Osteocyte (in vitro differentiated cells): ENCODE results near the gene ARID5B. TPM values are rescaled to one million over a fixed set of nuclear protein-coding genes. Genes with fewer than 3 reads are reported as not detected.

Experiments
- DNase-seq: peaks from one replicate; pipeline ENCODE4 v3.0.0; 2021; ENCODE audit warnings: mixed read lengths; ENCODE audit not compliant: unreplicated experiment; ENCODE audit errors: extremely low spot score
- H3K27ac Mint-ChIP-seq: one replicate; pipeline ENCODE4 v1.8.0; 2021; ENCODE audit warnings: mild to moderate bottlenecking, mixed read lengths; ENCODE audit not compliant: unreplicated experiment
- H3K27me3 Mint-ChIP-seq: one replicate; pipeline ENCODE4 v1.8.0; 2021; ENCODE audit warnings: mixed read lengths; ENCODE audit not compliant: unreplicated experiment
- H3K36me3 Mint-ChIP-seq: one replicate; pipeline ENCODE4 v1.8.0; 2021; ENCODE audit warnings: mixed read lengths; ENCODE audit not compliant: unreplicated experiment
- H3K4me1 Mint-ChIP-seq: one replicate; pipeline ENCODE4 v1.8.0; 2021; ENCODE audit warnings: mixed read lengths; ENCODE audit not compliant: unreplicated experiment
- H3K4me3 Mint-ChIP-seq: one replicate; pipeline ENCODE4 v1.8.0; 2021; ENCODE audit warnings: mild to moderate bottlenecking, moderate library complexity, mixed read lengths; ENCODE audit not compliant: unreplicated experiment
- H3K9me3 Mint-ChIP-seq: one replicate; pipeline ENCODE4 v1.8.0; 2021; ENCODE audit warnings: mixed read lengths; ENCODE audit not compliant: unreplicated experiment
- CTCF ChIP-seq: fragments of 200-600 bp; sonication (generic); IDR thresholded peaks from 2 replicates; pipeline ENCODE4 v1.5.0; 2021; ENCODE audit warnings: antibody characterized with exemption, mild to moderate bottlenecking, moderate library complexity
- total RNA-seq: library from RNA; stranded (reverse); gene quantifications from 2 replicates; pipeline ENCODE4 v1.2.1, GENCODE V29; 2021

Gene ARID5B
- total RNA-seq, 1 donor from 2014 or later: 89.4 TPM

GRCh38 chr10:61941202-61941681 is 39.7 kb downstream of the ARID5B start:
- no peak for TF ChIP-seq CTCF
- H3K27me3 Mint-ChIP-seq: no peaks in the 10 kb centered on the region
- H3K36me3 Mint-ChIP-seq: peaks cover 21% of the 10 kb centered on the region
- no peak overlapping the region for H3K4me3 Mint-ChIP-seq
- peak overlapping the region; percentile 93 for H3K27ac Mint-ChIP-seq
- H3K4me1 Mint-ChIP-seq: peaks cover 82% of the 10 kb centered on the region
- DNase-seq: no peak
- H3K9me3 Mint-ChIP-seq: no peaks in the 10 kb centered on the region

- H3K4me3 Mint-ChIP-seq: peak overlapping the region; percentile 26
- H3K27ac Mint-ChIP-seq: peak overlapping the region; percentile 93
- no peaks in the 10 kb centered on the region for H3K9me3 Mint-ChIP-seq
- H3K4me1 Mint-ChIP-seq: peaks cover 70% of the 10 kb centered on the region
- no peak for DNase-seq
- peaks cover 22% of the 10 kb centered on the region for H3K36me3 Mint-ChIP-seq
- H3K27me3 Mint-ChIP-seq: no peaks in the 10 kb centered on the region
- no peak for TF ChIP-seq CTCF
These were observed 41.3 kb downstream of the ARID5B start for GRCh38 chr10:61942604-61943461.

DNA sequence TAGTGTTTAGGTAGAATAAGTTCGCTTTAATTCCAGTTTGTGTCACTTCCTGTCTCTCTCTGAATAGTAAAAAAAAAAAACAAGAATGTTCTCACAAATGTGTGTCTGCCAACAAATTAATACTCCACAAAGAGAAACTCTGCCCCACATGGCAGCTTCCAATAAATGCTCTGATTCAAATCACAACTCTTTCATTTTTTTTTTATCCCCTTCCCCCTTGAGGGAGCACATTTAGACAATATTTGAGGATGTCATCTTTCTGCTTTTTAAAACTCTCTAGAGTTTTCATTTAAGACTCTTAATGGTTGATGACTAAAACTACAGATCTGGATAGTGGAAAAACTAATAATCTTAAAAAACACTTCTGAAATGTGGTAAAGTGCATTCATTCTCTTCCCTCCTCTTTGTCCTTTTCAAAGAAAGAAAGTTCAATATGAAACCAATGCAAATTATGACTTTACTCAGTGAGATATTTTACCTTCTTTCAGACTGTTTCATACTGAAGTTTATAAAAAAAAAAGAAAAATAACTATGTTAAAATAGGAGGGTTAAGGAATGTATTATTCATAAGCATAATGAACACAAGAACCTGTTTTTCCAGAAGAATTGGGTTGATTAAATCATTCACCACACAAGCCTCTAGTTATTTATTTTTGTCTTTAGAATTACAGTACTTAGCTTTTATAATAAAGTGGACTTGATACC is 42.3 kb downstream of the ARID5B start:
- no peak for DNase-seq
- H3K27ac Mint-ChIP-seq: peak overlapping the region; percentile 93
- no peaks in the 10 kb centered on the region for H3K9me3 Mint-ChIP-seq
- peak; percentile 46 for TF ChIP-seq CTCF
- peaks cover 60% of the 10 kb centered on the region for H3K4me1 Mint-ChIP-seq
- peaks cover 22% of the 10 kb centered on the region for H3K36me3 Mint-ChIP-seq
- no peaks in the 10 kb centered on the region for H3K27me3 Mint-ChIP-seq
- H3K4me3 Mint-ChIP-seq: peak overlapping the region; percentile 41

DNA sequence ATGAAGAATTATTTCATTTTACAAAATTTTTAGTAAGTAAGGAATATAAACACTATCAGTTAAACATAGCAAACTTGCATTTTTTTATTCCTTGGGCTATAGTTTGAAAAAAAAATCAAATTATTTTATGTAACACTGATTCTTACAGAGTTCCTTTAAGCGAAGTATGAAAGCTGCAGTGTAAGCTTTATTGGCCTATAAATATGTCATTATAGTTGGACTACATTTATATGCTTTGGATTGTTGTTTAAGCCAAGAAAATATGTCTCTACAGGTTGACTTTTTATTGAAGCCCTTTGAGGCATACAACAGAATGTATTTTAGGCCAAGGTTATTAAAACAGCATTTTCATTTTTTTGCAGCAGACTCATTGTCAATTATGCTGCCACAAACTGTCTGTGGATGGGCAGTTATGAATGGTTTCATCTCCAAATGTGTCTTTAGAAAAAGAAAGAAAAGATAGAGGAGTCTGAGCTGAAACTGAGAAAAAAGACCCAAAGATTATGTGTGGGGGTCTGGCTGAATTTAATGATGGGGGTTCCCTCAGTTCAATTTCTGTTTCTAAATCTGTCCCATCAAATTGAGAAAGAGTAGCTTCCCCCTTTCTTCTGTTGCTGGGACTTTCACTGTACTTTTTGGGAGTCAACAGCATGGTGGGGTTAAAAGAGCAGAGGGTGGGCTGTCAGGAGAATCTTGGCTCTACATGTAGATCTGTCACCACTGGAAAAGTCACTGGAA is 43.1 kb downstream of the ARID5B start:
- TF ChIP-seq CTCF: no peak
- no peaks in the 10 kb centered on the region for H3K27me3 Mint-ChIP-seq
- no peaks in the 10 kb centered on the region for H3K9me3 Mint-ChIP-seq
- H3K27ac Mint-ChIP-seq: peak overlapping the region; percentile 93
- no peak for DNase-seq
- peaks cover 53% of the 10 kb centered on the region for H3K4me1 Mint-ChIP-seq
- no peak overlapping the region for H3K4me3 Mint-ChIP-seq
- H3K36me3 Mint-ChIP-seq: peaks cover 28% of the 10 kb centered on the region
